Stimulated activated CD4-positive, alpha-beta T cell treated with anti-CD3 and anti-CD28 coated beads, Interleukin-12 subunit alpha, Interleukin-12 subunit beta, amount 100 ng/mL, for 24 hours (primary cell): ENCODE results near the gene SRC.

Source experiments
- DNase-seq, 2 experiments: peaks; one replicate each; pipeline ENCODE4 v3.0.0-alpha.2; 2020; ENCODE audit warnings: low read depth in 2 of 2

Gene SRC

GRCh38 chr20:37411408-37412219 is 65.7 kb downstream of the SRC start:
- DNase-seq, result no peak

- DNase-seq, result no peak
Measured at GRCh38 chr20:37413023-37413334, 67.0 kb downstream of the SRC start.

GRCh38 chr20:37413379-37413778 is 67.4 kb downstream of the SRC start:
- DNase-seq, result no peak

- DNase-seq, result no peak
Measured at GRCh38 chr20:37414224-37415035, 68.5 kb downstream of the SRC start.

GRCh38 chr20:37415118-37416085 is 69.5 kb downstream of the SRC start:
- DNase-seq, result no peak

- DNase-seq, result no peak
Measured at GRCh38 chr20:37416100-37416847, 70.3 kb downstream of the SRC start.

GRCh38 chr20:37416848-37417616 is 71.1 kb downstream of the SRC start:
- DNase-seq, result no peak

- no peak for DNase-seq
Measured at GRCh38 chr20:37417617-37418467, 71.9 kb downstream of the SRC start.

GRCh38 chr20:37418591-37419109 is 72.7 kb downstream of the SRC start:
- no peak for DNase-seq

GRCh38 chr20:37419307-37419706 is 73.4 kb downstream of the SRC start:
- no peak for DNase-seq

- DNase-seq, result no peak
Measured at GRCh38 chr20:37419774-37420542, 74.0 kb downstream of the SRC start.

- no peak for DNase-seq
Measured at GRCh38 chr20:37420610-37421009, 74.7 kb downstream of the SRC start.

- DNase-seq, result no peak
Measured at GRCh38 chr20:37421060-37421905, 75.3 kb downstream of the SRC start.

- DNase-seq, result no peak
Measured at GRCh38 chr20:37421988-37422387, 76.0 kb downstream of the SRC start.

GRCh38 chr20:37422791-37423286 is 76.9 kb downstream of the SRC start:
- DNase-seq, result no peak

GRCh38 chr20:37423545-37423944 is 77.6 kb downstream of the SRC start:
- DNase-seq, result no peak

- DNase-seq, result no peak
Measured at GRCh38 chr20:37424062-37424851, 78.3 kb downstream of the SRC start.
